HG03575 (cell line): ENCODE data around the gene DDX27.

Experiments used
- ATAC-seq: cut with Tn5 transposase; IDR thresholded peaks from one replicate; pipeline ENCODE4 v1.9.1; 2021; ENCODE audit not compliant: unreplicated experiment, insufficient number of reproducible peaks, low FRiP score; ENCODE audit errors: extremely low read depth

Gene DDX27

DNA sequence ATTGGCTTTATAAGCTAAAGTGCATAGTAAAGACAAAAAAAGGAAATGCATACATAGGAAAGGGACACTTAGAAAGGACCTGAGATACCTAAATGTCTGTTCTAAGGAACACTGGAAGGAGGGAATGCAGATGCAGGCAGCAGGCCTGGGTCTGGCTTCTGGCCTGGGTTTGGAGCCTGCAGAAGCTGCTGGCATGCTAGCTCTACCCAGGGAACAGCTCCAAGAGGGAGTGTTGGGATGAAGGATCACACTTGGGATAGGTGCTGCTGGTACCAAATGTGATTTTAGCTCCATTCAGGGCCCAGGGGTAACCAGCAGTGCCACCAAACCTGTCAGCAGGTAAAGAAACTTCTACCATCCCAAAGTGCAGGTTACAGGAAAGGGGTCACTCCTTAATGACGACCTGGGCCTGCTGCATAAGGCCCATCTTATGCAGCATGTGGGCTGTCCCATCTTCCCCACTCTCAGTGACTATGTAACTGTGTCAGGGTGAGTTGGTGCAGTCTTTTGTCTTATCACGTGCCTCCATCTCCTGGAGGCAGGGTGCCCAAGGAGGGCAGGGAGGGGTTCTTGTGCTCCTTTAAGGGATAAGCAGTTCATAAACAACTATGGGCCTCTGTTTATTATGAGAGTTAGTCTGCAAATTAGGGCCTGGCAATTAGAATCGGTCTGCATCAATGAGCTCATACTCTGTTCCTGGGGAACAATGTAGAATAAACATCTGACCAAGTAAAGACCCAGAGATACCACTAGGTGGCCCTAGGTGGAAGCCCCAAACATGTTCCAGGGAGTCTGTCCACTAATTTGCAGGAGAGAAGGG is 26.9 kb downstream of the DDX27 start:
- no peak for ATAC-seq

DNA sequence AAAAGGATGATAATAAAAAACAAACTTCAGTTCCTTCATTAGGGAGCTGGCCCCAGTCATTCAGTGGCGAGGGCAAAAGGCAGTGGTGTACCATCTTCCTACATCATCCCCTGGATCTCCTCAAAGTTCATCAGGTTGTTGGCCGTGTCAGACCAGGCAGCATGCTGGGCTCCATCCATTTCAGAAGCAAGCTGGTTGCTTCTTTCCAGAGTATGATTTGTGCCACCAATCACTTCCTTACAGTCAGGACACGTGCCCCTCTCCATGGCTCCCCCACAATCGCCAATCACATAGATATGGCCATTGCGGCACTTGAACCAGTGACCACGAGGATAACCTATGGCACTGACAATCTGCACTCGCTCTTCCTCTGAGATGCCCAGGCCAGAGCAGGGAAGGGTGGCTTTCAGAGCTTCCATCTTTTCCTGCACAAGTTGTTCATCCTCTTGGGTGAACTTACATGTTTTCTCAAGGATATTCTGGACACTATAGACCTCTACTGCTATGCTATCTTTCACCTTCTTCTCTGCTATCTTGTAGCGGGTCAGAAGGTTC is 28.0 kb downstream of the DDX27 start:
- ATAC-seq, result no peak

DNA sequence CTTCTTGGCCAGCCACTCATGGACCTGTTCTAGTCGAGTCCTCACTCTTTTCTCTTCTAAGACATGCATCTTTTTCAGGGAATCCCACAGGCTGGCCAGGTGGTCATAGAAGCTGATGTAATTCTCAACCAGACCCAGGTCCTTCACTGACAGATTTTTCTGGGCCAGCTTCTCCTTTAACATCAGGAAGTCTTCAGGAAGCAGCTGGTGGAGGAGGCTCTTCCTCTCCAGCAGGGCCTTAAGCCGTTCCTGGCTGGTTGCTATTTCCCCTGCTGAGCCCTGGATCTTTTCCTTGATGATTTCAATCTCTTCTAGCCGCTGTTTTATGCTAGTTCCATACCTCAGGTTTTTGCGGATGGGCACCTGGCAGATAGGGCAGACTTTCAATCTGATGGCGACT is 28.6 kb downstream of the DDX27 start:
- ATAC-seq, result no peak

DNA sequence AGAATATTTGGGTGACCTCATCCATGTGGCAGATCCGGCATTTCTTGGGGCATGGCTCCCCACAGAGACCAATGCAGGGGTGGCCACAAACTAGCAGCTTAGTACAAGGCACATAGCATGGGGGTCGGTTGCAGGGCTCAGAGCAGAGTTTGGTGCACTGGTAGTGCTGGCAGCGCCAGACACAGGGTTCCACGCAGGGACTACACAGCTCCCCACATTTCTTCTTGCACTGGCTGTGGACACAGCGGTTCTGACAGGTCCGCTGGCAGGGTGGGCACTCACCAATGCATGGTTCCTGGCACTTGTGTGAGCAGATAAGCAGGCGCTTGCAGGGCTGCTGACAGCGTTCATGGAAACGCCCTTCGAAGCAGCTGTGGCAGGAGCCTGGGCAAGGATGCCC is 29.1 kb downstream of the DDX27 start:
- ATAC-seq, result no peak

DNA sequence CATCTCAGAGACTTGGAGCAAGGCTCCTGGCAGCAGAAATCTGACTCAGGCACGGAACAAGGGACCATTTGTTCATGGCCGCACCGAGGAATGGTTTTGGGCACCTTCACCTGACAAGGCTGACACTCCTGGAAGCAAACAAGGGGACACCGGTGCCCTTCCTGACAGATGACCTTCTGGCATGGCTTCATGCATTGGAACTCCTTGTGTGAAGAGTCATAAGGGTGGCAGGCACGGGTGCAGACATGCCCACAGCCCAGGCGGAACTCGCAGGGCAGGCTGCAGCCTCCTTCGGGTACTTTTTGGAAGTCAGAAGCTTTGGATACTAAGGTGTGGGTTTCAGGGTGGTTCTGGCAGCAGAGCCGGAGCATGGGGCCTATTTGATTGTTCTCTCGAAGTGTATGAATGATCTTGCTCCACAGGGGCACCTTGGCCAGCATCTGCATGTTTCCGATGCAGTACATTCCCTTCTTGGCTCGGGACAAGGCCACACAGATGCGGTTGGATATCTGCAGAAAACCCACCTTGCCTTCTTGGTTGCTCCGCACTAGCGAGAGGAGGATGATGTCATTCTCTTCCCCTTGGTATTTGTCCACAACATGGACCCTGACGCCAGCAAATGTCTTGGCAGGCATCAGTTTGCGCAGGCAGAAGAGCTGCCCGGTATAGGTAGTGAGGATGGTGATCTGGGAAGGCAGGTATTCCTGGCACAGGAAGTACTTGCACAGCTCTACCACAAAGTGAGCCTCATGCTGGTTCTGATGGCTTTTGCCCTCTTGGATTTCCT is 29.9 kb downstream of the DDX27 start:
- no peak for ATAC-seq

DNA sequence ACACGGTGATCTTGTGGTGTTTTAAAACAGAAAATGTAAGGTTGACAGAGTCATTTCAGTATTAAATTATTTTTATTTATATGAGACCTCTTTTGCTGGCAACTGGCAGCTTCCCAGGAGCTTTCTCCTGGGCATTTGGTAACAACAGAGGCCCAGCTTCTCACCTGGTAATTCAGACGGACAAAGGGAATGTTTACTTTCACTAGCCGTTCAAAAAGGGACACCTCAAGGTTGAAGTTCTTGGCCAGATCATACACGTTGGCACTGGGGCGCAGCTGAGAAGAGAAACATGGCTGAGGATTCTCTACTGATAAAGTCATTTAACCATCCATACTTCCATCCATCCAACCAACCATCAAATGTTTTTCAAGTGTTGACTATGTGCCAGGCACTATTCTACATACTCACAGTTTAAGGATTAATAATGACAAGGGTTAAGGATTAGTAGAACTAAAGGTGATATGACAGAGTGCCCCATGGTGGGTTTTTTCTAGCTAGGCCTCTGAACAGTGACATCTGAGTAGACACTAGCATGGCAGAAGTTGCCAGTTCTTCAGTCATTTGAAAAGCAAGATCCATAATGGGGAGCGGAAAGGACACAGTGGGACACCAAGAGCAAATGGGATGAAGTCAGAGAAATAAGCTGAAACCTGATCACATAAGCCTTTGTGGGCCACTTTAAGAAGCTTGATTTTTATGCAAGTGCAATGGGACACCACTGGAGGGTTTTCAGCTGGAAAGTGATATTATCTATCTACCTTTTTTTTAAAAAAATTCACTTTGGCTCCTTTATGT is 33.5 kb downstream of the DDX27 start:
- no peak for ATAC-seq

DNA sequence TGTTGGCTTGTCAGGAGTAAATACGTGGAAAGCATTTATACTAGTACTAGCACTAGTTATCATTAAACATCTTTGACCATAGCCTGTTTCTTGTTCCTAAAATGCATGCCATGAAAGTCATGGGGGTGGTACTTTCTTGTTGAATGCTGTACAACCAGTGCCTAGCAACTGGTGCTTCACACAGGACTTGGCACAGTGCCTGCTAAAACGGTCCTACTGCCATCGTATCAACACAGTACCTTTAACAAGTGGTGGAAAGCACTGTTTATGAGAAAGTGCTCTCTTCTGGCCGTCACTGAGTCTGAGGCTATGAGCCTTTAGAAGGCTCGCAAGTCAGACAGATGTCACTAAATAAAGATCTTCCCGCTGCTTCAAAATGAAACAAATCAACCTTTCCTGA is 37.0 kb downstream of the DDX27 start:
- ATAC-seq, result no peak

DNA sequence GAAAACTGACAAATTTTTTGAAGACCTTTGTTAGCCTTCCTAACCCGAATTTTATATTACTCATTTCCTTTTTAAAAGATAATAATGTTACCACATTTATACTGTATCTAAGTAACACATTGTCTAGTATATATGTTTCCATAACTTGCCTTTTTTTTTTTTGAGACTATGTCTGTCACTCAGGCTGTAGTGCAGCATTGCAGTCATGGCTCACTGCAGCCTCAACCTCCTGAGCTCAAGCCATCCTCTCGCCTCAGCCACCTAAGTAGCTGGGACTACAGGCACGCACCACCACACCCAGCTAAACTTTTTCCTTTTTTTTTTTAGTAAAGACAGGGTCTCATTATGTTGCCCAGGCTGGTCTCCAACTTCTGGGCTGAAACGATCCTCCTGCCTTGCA is 40.1 kb downstream of the DDX27 start:
- ATAC-seq, result no peak

DNA sequence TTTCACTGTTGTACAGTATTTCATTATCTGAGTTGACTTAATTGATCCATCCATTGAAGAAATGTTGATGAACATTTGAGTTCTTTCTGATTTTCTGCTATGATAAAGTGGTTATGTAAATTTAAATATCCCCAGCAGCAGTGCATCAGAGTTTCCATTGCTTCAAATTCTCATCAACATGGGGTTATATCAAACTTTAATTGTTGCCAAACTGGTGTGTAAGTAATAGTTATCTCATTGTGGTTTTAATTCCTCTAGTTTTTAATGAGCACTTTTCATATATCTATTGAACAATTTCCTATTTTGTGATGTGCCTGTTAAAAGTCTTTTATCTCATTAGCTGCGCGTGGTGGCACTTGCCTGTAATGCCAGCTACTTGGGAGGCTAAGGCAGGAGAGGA is 40.6 kb downstream of the DDX27 start:
- no peak for ATAC-seq

DNA sequence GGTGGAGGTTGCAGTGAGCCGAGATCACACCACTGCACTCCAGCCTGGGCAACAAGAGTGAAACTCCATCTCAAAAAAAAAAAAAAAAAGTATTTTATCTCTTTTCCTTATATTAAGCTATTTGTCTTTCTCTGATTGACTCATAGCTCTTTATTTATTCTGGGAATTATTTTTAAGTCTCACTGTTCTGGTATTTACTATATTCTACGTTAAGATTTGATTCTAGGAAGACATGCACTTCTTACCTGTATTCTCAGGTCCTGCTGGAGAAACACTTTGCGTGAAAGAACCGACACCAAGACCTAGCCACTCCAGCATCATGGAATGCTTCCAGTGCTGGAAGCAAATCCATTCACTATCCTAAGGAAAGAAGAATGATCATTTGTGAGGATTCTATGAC is 41.0 kb downstream of the DDX27 start:
- ATAC-seq, result no peak

DNA sequence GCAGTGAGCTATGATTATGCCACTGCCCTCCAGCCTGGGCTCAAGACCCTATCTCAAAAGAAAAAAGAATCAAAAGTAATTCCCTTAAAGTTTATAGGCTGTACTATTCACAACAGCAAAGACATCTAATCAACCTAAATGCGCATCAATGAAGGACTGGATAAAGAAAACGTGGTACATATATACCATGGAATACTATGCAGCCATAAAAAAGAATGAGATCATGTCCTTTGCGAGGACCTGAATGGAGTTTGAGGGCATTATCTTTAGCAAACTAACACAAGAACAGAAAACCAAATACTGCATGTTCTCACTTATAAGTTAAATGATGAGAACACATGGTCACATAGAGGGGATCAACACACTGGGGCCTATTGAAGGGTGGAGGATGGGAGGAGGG is 42.0 kb downstream of the DDX27 start:
- ATAC-seq, result no peak

DNA sequence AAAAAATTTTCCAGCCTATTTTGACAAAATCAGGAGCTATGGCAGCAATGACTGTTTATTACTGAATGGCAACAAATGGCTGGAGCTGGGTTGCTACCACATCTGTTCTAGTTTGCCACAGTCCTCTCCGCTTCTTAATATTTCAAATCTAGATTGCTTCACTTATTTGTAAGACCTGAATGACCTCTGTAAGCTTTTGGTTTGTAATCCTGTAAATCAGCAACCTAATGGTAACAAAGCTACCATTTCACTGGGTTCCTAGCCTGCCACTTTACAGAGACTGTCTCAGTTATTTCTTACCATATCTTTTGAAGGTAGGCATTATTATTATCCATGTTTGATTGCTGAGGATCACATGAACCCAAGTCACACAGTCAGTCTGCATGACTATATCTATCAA is 43.2 kb downstream of the DDX27 start:
- no peak for ATAC-seq

DNA sequence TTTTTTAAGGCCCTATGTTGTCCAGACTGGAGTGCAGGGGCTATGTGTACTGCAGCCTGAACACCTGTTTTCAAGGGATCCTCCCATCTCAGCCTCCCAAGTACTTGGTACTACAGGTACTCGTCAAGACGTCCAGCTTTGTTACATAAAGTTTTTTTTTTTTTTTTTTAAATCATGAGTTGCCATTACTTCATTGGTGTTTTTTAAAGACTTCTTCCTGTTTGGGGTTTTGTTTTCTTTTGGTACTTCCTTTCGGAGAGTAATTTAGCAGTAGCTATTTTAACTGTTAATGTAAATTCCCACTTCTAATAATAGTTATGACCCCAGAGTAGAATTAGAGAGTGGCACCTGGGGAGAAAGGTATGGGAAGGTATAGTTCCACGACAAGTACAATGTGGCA is 48.1 kb downstream of the DDX27 start:
- no peak for ATAC-seq

DNA sequence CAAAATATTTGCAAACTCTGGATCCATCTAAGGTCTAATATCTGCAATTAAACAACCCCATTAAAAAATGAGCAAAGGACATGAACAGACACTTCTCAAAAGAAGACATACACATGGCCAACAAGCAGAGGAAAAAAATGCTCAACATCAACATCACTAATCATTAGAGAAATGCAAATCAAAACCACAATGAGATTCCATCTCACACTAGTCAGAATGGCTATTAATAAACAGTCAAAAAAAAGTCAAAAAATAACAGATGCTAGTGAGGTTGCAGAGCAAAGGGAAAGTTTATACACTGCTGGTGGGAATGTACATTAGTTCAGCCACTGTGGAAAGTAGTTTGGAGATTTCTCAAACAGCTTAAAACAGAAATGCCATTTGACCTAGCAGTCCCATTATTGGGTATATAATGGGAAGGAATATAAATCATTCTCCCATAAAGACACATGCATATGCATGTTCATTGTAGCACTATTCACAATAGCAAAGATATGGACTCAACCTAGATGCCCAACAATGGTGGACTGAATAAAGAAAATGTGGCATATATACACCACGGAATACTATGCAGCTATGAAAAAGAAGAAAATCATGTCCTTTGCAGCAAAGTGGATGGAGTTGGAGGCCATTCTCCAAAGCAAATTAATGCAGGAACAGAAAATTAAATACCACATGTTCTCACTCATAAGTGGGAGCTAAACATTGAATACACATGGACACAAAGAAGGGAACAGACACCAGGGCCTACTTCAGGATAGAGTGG is 49.6 kb downstream of the DDX27 start:
- no peak for ATAC-seq

DNA sequence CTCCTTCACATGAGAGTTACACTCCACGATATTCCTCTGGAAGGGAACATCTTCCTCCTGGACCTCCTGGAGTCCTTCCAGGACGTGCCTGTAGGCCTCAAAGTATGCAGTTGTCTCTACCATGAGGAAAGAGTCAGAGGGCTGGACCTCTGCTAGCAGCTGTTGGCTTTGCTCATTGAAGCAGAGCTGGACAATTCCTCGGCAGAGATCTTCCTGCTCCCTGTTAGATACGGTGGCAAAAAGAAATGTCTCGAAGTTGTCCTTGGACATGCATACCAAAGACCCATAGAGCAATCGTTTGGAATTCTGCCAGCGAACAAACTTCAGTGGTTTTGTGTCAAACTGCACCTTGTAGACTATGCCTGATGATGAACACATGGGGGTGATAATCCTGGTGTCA is 51.0 kb downstream of the DDX27 start:
- ATAC-seq, result no peak

DNA sequence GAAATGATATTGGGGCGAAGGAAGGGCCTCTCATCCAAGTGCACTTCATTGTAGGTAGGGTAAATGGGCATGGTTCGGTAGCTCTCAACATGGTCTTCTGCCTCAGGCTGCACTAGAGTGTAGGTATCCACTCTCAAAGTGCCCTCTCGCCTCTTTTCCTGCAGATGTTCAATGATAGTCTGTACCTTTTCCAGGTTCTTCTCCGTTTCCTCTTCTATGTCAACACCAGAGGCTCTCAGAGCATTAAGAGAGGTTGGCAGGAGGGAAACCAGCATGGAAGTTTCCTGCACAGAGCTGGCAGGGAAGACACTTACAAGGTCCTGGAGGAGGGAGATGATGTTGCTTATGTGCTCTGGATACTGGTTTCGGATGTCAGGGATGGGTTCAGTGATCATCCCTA is 51.5 kb downstream of the DDX27 start:
- ATAC-seq, result no peak

DNA sequence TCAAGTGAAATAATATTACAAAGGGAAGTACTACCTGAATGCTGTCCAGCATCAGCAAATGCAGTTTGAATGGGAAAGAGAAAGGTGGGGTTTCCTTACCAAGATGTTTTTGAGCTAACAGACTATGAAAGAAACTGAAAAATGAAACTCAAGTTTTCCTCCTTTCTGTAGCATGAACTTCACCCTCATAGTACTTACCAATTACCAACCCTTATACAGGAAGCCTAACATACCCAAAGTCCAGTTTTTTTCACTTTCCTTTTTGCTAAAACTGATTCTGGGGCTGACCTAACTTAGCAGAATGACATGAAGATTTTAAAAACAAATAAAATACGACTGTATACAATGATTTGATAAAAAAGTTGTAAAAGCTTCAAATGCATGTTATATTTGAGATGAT is 53.4 kb downstream of the DDX27 start:
- no peak for ATAC-seq

DNA sequence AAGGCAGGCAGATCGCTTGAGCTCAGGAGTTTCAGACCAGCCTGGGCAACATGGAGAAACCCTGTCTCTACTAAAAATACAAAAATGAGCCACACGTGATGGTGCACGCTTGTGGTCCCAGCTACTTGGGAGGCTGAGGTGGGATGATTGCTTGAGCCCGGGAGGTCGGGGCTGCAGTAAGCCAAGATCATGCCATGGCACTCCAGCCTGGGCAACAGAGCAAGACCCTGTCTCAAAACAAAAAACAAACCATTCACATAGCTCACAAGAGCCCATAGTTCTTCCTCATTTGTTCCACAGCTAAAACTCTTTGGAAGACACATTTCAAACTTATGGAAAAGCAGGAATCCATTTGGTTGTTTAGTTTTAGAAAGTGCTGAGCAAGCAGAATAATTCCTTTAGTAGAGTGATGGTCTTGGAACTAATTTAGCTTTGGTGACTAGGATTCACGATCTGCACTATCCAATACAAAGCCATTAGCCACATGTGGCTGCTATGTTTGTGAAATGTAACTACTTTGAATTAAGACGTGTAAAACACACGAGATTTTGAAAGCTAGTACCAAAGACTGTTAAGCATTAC is 54.6 kb downstream of the DDX27 start:
- ATAC-seq, result no peak
